Measurements from ENCODE around the gene CRY2. TPM values are rescaled to one million over a fixed set of nuclear protein-coding genes. Genes with fewer than 3 reads are reported as not detected.

CRY2 gene
- total RNA-seq, 1 donor from 2014 or later: 56.8 TPM

GRCh38 chr11:45812581-45813548, 34.4 kb upstream of the CRY2 start:
- Mint-ChIP-seq H3K4me3 (no peak overlapping the region), H3K27me3 (no peaks in the 10 kb centered on the region), H3K36me3 (ENCODE audit: low read depth) (peaks cover 42% of the 10 kb centered on the region), H3K9me3 (no peaks in the 10 kb centered on the region), H3K27ac (no peak overlapping the region), H3K4me1 (peaks cover 34% of the 10 kb centered on the region)
- TF ChIP-seq CTCF (IDR thresholded peaks at IDR 0.05): no peak
- DNase-seq (no peak), ATAC-seq (ENCODE audit: low read depth) (no peak)
- CTCF ChIA-PET: interaction anchor here (0.8 kb wide), 1 partner anchor 29 kb away, joined by 3 read pairs; no protein-coding TSS in a partner anchor
- intact Hi-C loops (cut with micrococcal nuclease): no loop called here
- POLR2A ChIA-PET: interaction anchor here (0.6 kb wide), 1 partner anchor 881 kb away, joined by 3 read pairs; no protein-coding TSS in a partner anchor

GRCh38 chr11:45815747-45816146, 31.5 kb upstream of the CRY2 start:
- Mint-ChIP-seq H3K27me3 (no peaks in the 10 kb centered on the region), H3K27ac (no peak overlapping the region), H3K4me1 (peaks cover 34% of the 10 kb centered on the region), H3K36me3 (ENCODE audit: low read depth) (peaks cover 19% of the 10 kb centered on the region), H3K9me3 (no peaks in the 10 kb centered on the region), H3K4me3 (no peak overlapping the region)
- ChIA-PET POLR2A (interaction anchor here (1.5 kb wide), 1 partner anchor 11 kb away, joined by 5 read pairs; the partner anchor contains the start of gene SLC35C1), CTCF (no interaction called here)
- no peak for TF ChIP-seq CTCF (IDR thresholded peaks at IDR 0.05)
- intact Hi-C loops (cut with micrococcal nuclease): no loop called here
- DNase-seq (no peak), ATAC-seq (ENCODE audit: low read depth) (no peak)

- Mint-ChIP-seq H3K4me1 (peaks cover 34% of the 10 kb centered on the region), H3K4me3 (no peak overlapping the region), H3K9me3 (no peaks in the 10 kb centered on the region), H3K27me3 (no peaks in the 10 kb centered on the region), H3K27ac (no peak overlapping the region), H3K36me3 (ENCODE audit: low read depth) (peaks cover 10% of the 10 kb centered on the region)
- CTCF ChIA-PET: interaction anchor here (1.1 to 2.2 kb wide), 2 partner anchors 25 to 45 kb away, joined by 6 to 7 read pairs; no protein-coding TSS in a partner anchor
- POLR2A ChIA-PET: interaction anchor here (1.5 to 4.1 kb wide), 2 partner anchors 11 to 30 kb away, joined by 5 to 20 read pairs; partner anchors contain the start of genes CRY2 and SLC35C1
- TF ChIP-seq CTCF (IDR thresholded peaks at IDR 0.05): no peak
- DNase-seq (no peak), ATAC-seq (ENCODE audit: low read depth) (no peak)
- intact Hi-C loops (cut with micrococcal nuclease): no loop called here
These were observed 30.7 kb upstream of the CRY2 start for GRCh38 chr11:45816614-45817013.

DNA sequence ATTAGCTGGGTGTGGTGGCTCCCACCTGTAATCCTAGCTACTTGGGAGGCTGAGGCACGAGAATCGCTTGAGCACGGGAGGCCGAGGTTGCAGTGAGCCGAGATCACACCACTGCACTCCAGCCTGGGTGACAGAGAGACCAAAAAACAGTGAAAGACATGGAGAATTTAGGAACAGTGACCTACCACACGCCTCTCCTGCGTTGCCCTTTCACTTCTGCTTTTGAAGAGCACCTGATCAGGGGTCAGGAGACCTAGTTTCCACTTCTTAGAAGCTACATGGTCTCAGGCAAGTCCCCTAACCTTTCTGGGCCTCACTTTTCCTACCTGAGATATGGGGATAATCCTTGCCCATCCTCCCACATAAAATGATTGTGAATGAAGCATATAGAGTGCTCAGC, 30.1 kb upstream of the CRY2 start:
- peak; percentile 72 for ATAC-seq (ENCODE audit: low read depth)
- Mint-ChIP-seq H3K27me3 (no peaks in the 10 kb centered on the region), H3K4me1 (peaks cover 34% of the 10 kb centered on the region), H3K9me3 (no peaks in the 10 kb centered on the region), H3K27ac (peak overlapping the region; percentile 67), H3K36me3 (ENCODE audit: low read depth) (peaks cover 5% of the 10 kb centered on the region), H3K4me3 (peak overlapping the region; percentile 53)
- ChIA-PET POLR2A (interaction anchor here (1.5 to 4.1 kb wide), 2 partner anchors 12 to 29 kb away, joined by 5 to 20 read pairs; partner anchors contain the start of genes CRY2 and SLC35C1), CTCF (interaction anchor here (1.1 to 2.2 kb wide), 2 partner anchors 25 to 45 kb away, joined by 6 to 7 read pairs; no protein-coding TSS in a partner anchor)
- DNase-seq: no peak
- intact Hi-C loops (cut with micrococcal nuclease): no loop called here
- TF ChIP-seq CTCF (IDR thresholded peaks at IDR 0.05): no peak
